DOHH2 (cell line): ENCODE measurements around the gene HOXD10.

Source experiments
- EZH2phosphoT487 ChIP-seq: fragments of 200-600 bp; sonication (generic); IDR thresholded peaks from 2 replicates; pipeline ENCODE4 v1.6.1; 2017; ENCODE audit warnings: borderline replicate concordance, mild to moderate bottlenecking, antibody characterized with exemption, low read length, moderate library complexity, mixed read lengths
- TF ChIP-seq, protein P1 (sequence below): fragments of 200-600 bp; sonication (generic); IDR thresholded peaks from one replicate; pipeline ENCODE4 v1.5.1; 2014; ENCODE audit warnings: antibody characterized with exemption, mild to moderate bottlenecking, low read depth, low read length; ENCODE audit not compliant: poor library complexity, severe bottlenecking

DNA sequence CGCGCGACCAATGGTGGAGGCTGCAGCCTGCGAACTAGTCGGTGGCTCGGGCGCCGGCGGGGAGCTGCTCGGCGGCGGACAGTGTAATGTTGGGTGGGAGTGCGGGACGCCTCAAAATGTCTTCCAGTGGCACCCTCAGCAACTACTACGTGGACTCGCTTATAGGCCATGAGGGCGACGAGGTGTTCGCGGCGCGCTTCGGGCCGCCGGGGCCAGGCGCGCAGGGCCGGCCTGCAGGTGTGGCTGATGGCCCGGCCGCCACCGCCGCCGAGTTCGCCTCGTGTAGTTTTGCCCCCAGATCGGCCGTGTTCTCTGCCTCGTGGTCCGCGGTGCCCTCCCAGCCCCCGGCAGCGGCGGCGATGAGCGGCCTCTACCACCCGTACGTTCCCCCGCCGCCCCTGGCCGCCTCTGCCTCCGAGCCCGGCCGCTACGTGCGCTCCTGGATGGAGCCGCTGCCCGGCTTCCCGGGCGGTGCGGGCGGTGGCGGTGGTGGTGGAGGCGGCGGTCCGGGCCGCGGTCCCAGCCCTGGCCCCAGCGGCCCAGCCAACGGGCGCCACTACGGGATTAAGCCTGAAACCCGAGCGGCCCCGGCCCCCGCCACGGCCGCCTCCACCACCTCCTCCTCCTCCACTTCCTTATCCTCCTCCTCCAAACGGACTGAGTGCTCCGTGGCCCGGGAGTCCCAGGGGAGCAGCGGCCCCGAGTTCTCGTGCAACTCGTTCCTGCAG is 6.3 kb downstream of the HOXD10 start, which contains the start of gene HOXD9:
- TF ChIP-seq, protein P1, sequence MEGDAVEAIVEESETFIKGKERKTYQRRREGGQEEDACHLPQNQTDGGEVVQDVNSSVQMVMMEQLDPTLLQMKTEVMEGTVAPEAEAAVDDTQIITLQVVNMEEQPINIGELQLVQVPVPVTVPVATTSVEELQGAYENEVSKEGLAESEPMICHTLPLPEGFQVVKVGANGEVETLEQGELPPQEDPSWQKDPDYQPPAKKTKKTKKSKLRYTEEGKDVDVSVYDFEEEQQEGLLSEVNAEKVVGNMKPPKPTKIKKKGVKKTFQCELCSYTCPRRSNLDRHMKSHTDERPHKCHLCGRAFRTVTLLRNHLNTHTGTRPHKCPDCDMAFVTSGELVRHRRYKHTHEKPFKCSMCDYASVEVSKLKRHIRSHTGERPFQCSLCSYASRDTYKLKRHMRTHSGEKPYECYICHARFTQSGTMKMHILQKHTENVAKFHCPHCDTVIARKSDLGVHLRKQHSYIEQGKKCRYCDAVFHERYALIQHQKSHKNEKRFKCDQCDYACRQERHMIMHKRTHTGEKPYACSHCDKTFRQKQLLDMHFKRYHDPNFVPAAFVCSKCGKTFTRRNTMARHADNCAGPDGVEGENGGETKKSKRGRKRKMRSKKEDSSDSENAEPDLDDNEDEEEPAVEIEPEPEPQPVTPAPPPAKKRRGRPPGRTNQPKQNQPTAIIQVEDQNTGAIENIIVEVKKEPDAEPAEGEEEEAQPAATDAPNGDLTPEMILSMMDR, result no peak
- TF ChIP-seq EZH2phosphoT487, result no peak
